ENCODE data around the gene NXNL2. TPM values are rescaled to one million over a fixed set of nuclear protein-coding genes. Genes with fewer than 3 reads are reported as not detected.

The NXNL2 gene
- total and polyA plus RNA-seq, 10 of the 15 experiments (the other 5 are each of a cell fraction or from before 2014, with no cell fraction given) = not detected

DNA sequence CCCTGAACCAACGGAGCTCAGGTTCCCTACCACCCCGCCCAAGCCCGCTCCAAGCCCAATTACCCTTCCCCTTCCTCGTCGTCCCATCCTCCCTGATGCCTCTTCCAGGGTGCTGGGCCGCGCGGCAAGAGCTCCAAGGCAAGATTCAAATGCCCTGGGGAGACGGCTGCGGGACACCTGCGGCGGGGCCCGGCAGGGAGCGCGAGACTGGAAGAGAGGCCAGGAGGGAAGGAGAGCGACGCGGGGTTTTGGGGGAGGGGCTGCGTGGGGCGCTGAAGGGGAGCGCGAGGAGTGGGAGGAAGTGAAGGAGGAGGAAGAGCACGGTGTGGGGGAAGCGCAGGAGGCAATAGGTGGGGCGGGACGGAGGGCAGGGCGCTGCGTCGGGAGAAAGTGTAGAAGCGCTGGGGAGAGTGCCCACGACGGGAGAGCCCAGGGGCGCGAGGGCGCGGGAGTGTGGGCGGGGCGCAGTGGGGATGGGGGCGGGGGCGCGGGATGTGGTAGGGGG, 975 bp upstream of the NXNL2 start:
- Histone ChIP-seq H3K4me2 (ENCODE audit: control insufficient read depth, insufficient read depth) (no peak overlapping the region), H3K79me2 (ENCODE audit: control insufficient read depth, insufficient read depth, low read length) (no peaks in the 10 kb centered on the region), H4K20me1 (ENCODE audit: control insufficient read depth, insufficient read depth) (no peaks in the 10 kb centered on the region), H3K27ac (ENCODE audit: control insufficient read depth, insufficient read depth) (no peak overlapping the region), H3K4me3 (no peak overlapping the region), H3K9me3 (replicated peaks; ENCODE audit: control insufficient read depth, insufficient read depth, low read length) (no peaks in the 10 kb centered on the region), H3K4me1 (ENCODE audit: control insufficient read depth, insufficient read depth, low read length) (no peaks in the 10 kb centered on the region), H3K36me3 (ENCODE audit: control insufficient read depth in 2 of 2, insufficient read depth in 2 of 2, low read length in 1 of 2) (no peaks in the 10 kb centered on the region), H2AFZ (ENCODE audit: control insufficient read depth, low read depth, low read length) (no peak overlapping the region), H3K27me3 (replicated peaks in 1 of 2; ENCODE audit: control insufficient read depth in 2 of 2, insufficient read depth in 2 of 2, low read length in 1 of 2) (peaks cover 0 to 2% of the 10 kb centered on the region in 2 experiments; a peak in 3 of 4 replicates), H3K9ac (ENCODE audit: control insufficient read depth, insufficient read depth, low read length) (no peak overlapping the region)
- FAIRE-seq (no peak), ATAC-seq (no peak), DNase-seq (ENCODE audit: low read depth, low spot score) (no peak)
- TF ChIP-seq, protein P1, sequence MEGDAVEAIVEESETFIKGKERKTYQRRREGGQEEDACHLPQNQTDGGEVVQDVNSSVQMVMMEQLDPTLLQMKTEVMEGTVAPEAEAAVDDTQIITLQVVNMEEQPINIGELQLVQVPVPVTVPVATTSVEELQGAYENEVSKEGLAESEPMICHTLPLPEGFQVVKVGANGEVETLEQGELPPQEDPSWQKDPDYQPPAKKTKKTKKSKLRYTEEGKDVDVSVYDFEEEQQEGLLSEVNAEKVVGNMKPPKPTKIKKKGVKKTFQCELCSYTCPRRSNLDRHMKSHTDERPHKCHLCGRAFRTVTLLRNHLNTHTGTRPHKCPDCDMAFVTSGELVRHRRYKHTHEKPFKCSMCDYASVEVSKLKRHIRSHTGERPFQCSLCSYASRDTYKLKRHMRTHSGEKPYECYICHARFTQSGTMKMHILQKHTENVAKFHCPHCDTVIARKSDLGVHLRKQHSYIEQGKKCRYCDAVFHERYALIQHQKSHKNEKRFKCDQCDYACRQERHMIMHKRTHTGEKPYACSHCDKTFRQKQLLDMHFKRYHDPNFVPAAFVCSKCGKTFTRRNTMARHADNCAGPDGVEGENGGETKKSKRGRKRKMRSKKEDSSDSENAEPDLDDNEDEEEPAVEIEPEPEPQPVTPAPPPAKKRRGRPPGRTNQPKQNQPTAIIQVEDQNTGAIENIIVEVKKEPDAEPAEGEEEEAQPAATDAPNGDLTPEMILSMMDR (IDR thresholded peaks at IDR 0.05 in 2 of 3, conservative IDR thresholded peaks at IDR 0.05 in 1 of 3; ENCODE audit: control insufficient read depth in 2 of 3, extremely low read depth in 1 of 3, insufficient read depth in 1 of 3, low read depth in 3 of 3, low read length in 3 of 3) = no peak
- no peak for TF ChIP-seq TBL1XR1 (IDR thresholded peaks at IDR 0.05; ENCODE audit: low read depth, low read length)
- TF ChIP-seq, protein P2, sequence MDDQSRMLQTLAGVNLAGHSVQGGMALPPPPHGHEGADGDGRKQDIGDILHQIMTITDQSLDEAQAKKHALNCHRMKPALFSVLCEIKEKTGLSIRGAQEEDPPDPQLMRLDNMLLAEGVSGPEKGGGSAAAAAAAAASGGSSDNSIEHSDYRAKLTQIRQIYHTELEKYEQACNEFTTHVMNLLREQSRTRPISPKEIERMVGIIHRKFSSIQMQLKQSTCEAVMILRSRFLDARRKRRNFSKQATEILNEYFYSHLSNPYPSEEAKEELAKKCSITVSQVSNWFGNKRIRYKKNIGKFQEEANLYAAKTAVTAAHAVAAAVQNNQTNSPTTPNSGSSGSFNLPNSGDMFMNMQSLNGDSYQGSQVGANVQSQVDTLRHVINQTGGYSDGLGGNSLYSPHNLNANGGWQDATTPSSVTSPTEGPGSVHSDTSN (IDR thresholded peaks at IDR 0.05; ENCODE audit: insufficient replicate concordance, low read depth, low read length) = no peak
- TF ChIP-seq RCOR1 (conservative IDR thresholded peaks at IDR 0.05; ENCODE audit: low read depth, low read length) = no peak
- no peak for TF ChIP-seq NRF1 (conservative IDR thresholded peaks at IDR 0.05; ENCODE audit: low read depth, low read length)
- TF ChIP-seq SMAD1 (IDR thresholded peaks at IDR 0.05; ENCODE audit: low read depth, partially characterized antibody) = no peak
- TF ChIP-seq, protein P3, sequence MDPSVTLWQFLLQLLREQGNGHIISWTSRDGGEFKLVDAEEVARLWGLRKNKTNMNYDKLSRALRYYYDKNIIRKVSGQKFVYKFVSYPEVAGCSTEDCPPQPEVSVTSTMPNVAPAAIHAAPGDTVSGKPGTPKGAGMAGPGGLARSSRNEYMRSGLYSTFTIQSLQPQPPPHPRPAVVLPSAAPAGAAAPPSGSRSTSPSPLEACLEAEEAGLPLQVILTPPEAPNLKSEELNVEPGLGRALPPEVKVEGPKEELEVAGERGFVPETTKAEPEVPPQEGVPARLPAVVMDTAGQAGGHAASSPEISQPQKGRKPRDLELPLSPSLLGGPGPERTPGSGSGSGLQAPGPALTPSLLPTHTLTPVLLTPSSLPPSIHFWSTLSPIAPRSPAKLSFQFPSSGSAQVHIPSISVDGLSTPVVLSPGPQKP (IDR thresholded peaks at IDR 0.05; ENCODE audit: low read depth, low read length) = no peak
- no peak for TF ChIP-seq YBX1 (IDR thresholded peaks at IDR 0.05)
- no peak for TF ChIP-seq ZNF24 (IDR thresholded peaks at IDR 0.05)
- no peak for TF ChIP-seq SIX5 (IDR thresholded peaks at IDR 0.05; ENCODE audit: low read depth, low read length, severe bottlenecking)
- no peak for TF ChIP-seq HDAC2 (IDR thresholded peaks at IDR 0.05)
- no peak for TF ChIP-seq SP1 (IDR thresholded peaks at IDR 0.05; ENCODE audit: low read depth, low read length)
- no peak for TF ChIP-seq SMC3 (IDR thresholded peaks at IDR 0.05; ENCODE audit: borderline replicate concordance, low read length)
- in situ Hi-C loops (cut with MboI) = no loop called here
- ChIA-PET SMC1A (ENCODE audit: uncharacterized antibody, unreplicated experiment) (no interaction called here), POLR2A (no interaction called here), CTCF (no interaction called here), RAD21 (ENCODE audit: unreplicated experiment) (no interaction called here)
- intact Hi-C loops (cut with micrococcal nuclease; ENCODE audit: unreplicated experiment) = no loop called here
- BruUV-seq (replicated peaks) = no TSS peak
- WGBS (ENCODE audit: insufficient coverage, insufficient replicate concordance, low lambda C conversion rate, missing lambda C conversion rate) = 49% methylated on average over 20 of the region's 41 CpGs
